Erythroblast (primary cell): ENCODE measurements around the gene SOX6.

Source experiments
- GATA1 ChIP-seq: IDR thresholded peaks from 2 replicates; pipeline ENCODE4 v1.6.1; 2011; ENCODE audit warnings: low read depth, mild to moderate bottlenecking, control low read depth, low read length, moderate library complexity
- POLR2A ChIP-seq: IDR thresholded peaks from 2 replicates; pipeline ENCODE4 v1.6.1; 2011; ENCODE audit warnings: mild to moderate bottlenecking, low read length

DNA sequence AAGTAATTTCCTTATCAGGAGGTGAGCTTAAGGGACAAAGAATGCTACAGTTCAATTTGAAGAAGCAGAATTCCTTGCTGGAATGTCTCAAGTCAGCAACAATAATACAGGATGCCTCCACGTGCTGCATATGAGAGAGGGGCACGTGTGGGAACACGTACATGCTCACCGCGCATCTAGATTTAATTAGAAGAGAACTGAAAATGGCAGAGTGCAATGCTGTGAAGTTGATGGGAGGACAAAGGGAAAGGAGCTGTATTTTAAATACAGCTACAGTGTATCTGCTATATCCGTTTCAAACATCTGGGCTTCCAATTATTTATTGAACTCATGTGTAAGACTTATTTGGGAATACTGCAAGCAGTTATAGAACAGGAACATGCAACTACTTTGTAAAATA lies 328.7 kb downstream of the SOX6 start:
- TF ChIP-seq POLR2A (no peak), GATA1 (no peak)
